K562 (cell line): ENCODE measurements around the gene ENC1.

Experiments
- CHD2 ChIP-seq: IDR thresholded peaks from 2 replicates; pipeline ENCODE4 v1.6.1; 2011; ENCODE audit warnings: low read depth, low read length
- CREM ChIP-seq: IDR thresholded peaks from 2 replicates; pipeline ENCODE4 v1.6.1; 2014; ENCODE audit warnings: antibody characterized with exemption, low read depth
- ERF ChIP-seq: fragments of 450-650 bp; formaldehyde crosslinking; IDR thresholded peaks from 2 replicates; pipeline ENCODE4 v1.4.0; 2020; ENCODE audit warnings: mild to moderate bottlenecking, mixed read lengths
- HDAC2 ChIP-seq: fragments of 450-650 bp; IDR thresholded peaks from 2 replicates; pipeline ENCODE4 v1.6.1; 2016; ENCODE audit warnings: mild to moderate bottlenecking
- MEF2A ChIP-seq: IDR thresholded peaks from 2 replicates; pipeline ENCODE4 v1.6.1; 2011; ENCODE audit warnings: low read depth, mild to moderate bottlenecking, low read length, moderate library complexity; ENCODE audit not compliant: control insufficient read depth
- PHF21A ChIP-seq: fragments of 450-650 bp; IDR thresholded peaks from 2 replicates; pipeline ENCODE4 v1.6.1; 2017; ENCODE audit warnings: low read depth, borderline replicate concordance
- SREBF2 ChIP-seq: sonication (generic); formaldehyde crosslinking; IDR thresholded peaks from 2 replicates; pipeline ENCODE4 v1.4.0; 2020; ENCODE audit warnings: mild to moderate bottlenecking, missing genetic modification reagents
- TBP ChIP-seq: optimal IDR thresholded peaks from 2 replicates; pipeline ENCODE3; 2011; ENCODE audit warnings: low read depth, low read length, improper control_type of control experiment
- ZFX ChIP-seq: sonication (generic); formaldehyde crosslinking; IDR thresholded peaks from 2 replicates; pipeline ENCODE4 v1.8.0; 2022; ENCODE audit warnings: mild to moderate bottlenecking, missing genetic modification reagents, moderate library complexity
- ZKSCAN1 ChIP-seq: fragments of 150-350 bp; IDR thresholded peaks from 2 replicates; pipeline ENCODE4 v1.6.1; 2016; ENCODE audit warnings: low read depth, low read length
- ZNF224 ChIP-seq: sonication (generic); formaldehyde crosslinking; IDR thresholded peaks from 2 replicates; pipeline ENCODE4 v1.8.0; 2022; ENCODE audit warnings: mild to moderate bottlenecking, missing genetic modification reagents
- TF ChIP-seq, protein P1 (sequence below): fragments of 450-650 bp; IDR thresholded peaks from 2 replicates; pipeline ENCODE4 v1.6.1; 2016; ENCODE audit warnings: borderline replicate concordance
- TF ChIP-seq, protein P2 (sequence below), 3 experiments: IDR thresholded peaks in 2 of 3; conservative IDR thresholded peaks in 1 of 3; 2 replicates each; pipeline ENCODE4 v1.5.1; 2011 to 2012; ENCODE audit warnings: low read length in 3 of 3, mild to moderate bottlenecking in 3 of 3, control low read depth in 2 of 3, improper control_type of control experiment in 1 of 3, inconsistent platforms in 1 of 3, low read depth in 1 of 3, mixed read lengths in 1 of 3, moderate library complexity in 1 of 3; ENCODE audit not compliant: insufficient read depth in 2 of 3

DNA sequence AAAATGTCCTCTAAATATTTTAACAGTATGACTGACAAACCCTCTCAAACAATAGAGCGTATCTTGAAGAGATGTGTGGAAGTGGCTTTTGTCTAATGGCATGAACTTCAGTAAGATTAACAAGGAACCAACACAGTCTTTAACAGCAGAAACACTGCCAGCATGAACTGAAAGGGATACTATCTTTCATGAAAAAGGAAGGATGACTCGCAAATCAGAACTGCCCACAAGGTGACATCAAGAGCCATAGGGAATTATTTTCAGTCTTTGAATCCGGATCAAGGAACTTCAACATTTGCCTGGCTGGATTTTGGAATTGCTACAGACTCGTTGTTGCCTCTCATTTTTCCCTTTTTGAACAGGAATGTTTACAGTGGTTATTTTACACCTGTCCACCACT is 39.4 kb upstream of the ENC1 start:
- TF ChIP-seq ERF (CRISPR knock-in tag) (no peak), ZKSCAN1 (no peak), TBP (no peak), MEF2A (no peak), HDAC2 (no peak), ZFX (CRISPR knock-in tag) (no peak), CHD2 (no peak), CREM (no peak), ZNF224 (CRISPR knock-in tag) (no peak), PHF21A (no peak), SREBF2 (no peak)
- TF ChIP-seq, protein P1, sequence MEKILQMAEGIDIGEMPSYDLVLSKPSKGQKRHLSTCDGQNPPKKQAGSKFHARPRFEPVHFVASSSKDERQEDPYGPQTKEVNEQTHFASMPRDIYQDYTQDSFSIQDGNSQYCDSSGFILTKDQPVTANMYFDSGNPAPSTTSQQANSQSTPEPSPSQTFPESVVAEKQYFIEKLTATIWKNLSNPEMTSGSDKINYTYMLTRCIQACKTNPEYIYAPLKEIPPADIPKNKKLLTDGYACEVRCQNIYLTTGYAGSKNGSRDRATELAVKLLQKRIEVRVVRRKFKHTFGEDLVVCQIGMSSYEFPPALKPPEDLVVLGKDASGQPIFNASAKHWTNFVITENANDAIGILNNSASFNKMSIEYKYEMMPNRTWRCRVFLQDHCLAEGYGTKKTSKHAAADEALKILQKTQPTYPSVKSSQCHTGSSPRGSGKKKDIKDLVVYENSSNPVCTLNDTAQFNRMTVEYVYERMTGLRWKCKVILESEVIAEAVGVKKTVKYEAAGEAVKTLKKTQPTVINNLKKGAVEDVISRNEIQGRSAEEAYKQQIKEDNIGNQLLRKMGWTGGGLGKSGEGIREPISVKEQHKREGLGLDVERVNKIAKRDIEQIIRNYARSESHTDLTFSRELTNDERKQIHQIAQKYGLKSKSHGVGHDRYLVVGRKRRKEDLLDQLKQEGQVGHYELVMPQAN = no peak
- TF ChIP-seq, protein P2, sequence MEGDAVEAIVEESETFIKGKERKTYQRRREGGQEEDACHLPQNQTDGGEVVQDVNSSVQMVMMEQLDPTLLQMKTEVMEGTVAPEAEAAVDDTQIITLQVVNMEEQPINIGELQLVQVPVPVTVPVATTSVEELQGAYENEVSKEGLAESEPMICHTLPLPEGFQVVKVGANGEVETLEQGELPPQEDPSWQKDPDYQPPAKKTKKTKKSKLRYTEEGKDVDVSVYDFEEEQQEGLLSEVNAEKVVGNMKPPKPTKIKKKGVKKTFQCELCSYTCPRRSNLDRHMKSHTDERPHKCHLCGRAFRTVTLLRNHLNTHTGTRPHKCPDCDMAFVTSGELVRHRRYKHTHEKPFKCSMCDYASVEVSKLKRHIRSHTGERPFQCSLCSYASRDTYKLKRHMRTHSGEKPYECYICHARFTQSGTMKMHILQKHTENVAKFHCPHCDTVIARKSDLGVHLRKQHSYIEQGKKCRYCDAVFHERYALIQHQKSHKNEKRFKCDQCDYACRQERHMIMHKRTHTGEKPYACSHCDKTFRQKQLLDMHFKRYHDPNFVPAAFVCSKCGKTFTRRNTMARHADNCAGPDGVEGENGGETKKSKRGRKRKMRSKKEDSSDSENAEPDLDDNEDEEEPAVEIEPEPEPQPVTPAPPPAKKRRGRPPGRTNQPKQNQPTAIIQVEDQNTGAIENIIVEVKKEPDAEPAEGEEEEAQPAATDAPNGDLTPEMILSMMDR (IDR thresholded peaks at IDR 0.05 in 2 of 3, conservative IDR thresholded peaks at IDR 0.05 in 1 of 3; ENCODE audit: insufficient read depth in 2 of 3, low read depth in 1 of 3, low read length in 3 of 3) = no peak
